Measurements from ENCODE around the gene P2RX5. TPM values are rescaled to one million over a fixed set of nuclear protein-coding genes. Genes with fewer than 3 reads are reported as not detected.

P2RX5 gene
- total and polyA plus RNA-seq, 2 experiments from 2014 or later, result 0.09 to 0.46 TPM

GRCh38 chr17:3685174-3685573, 10.8 kb downstream of the P2RX5 start:
- Histone ChIP-seq H3K9me3 (ENCODE audit: low read depth) (no peaks in the 10 kb centered on the region), H3K27ac (no peak overlapping the region), H3K4me1 (ENCODE audit: low read depth) (no peaks in the 10 kb centered on the region), H3K27me3 (no peaks in the 10 kb centered on the region), H3K36me3 (no peaks in the 10 kb centered on the region), H3K4me3 (no peak overlapping the region)
- no peak for DNase-seq (ENCODE audit: low read depth in 1 of 2, low spot score in 1 of 2)
- TF ChIP-seq, protein P1, sequence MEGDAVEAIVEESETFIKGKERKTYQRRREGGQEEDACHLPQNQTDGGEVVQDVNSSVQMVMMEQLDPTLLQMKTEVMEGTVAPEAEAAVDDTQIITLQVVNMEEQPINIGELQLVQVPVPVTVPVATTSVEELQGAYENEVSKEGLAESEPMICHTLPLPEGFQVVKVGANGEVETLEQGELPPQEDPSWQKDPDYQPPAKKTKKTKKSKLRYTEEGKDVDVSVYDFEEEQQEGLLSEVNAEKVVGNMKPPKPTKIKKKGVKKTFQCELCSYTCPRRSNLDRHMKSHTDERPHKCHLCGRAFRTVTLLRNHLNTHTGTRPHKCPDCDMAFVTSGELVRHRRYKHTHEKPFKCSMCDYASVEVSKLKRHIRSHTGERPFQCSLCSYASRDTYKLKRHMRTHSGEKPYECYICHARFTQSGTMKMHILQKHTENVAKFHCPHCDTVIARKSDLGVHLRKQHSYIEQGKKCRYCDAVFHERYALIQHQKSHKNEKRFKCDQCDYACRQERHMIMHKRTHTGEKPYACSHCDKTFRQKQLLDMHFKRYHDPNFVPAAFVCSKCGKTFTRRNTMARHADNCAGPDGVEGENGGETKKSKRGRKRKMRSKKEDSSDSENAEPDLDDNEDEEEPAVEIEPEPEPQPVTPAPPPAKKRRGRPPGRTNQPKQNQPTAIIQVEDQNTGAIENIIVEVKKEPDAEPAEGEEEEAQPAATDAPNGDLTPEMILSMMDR (IDR thresholded peaks at IDR 0.05; ENCODE audit: low read depth, low read length), result no peak

DNA sequence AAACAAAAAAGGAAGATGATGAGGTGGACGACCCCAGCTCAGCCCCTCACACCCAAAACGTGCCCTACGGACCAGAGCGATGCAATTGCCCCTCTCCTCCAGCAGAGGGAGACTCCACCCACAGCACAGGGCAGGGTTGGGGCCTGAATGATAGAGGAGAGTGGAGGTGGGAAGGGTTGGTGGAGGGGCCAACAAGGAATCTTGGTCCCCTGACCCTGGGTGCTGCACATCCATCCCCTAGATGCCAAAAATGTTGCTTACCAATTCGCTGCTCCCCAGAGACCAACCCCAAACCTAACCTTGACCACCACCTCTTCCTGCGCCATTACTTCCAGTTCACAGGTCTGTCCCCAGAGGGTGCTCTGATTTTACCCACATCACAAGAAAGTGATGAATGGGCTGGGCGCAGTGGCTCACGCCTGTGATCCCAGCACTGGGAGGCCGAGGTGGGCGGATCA, 12.9 kb downstream of the P2RX5 start:
- Histone ChIP-seq H3K4me3 (no peak overlapping the region), H3K27me3 (no peaks in the 10 kb centered on the region), H3K4me1 (ENCODE audit: low read depth) (no peaks in the 10 kb centered on the region), H3K27ac (no peak overlapping the region), H3K36me3 (no peaks in the 10 kb centered on the region), H3K9me3 (ENCODE audit: low read depth) (no peaks in the 10 kb centered on the region)
- DNase-seq (ENCODE audit: low read depth in 1 of 2, low spot score in 1 of 2), result peak; percentile 37 to 39
- TF ChIP-seq, protein P1 (IDR thresholded peaks at IDR 0.05; ENCODE audit: low read depth, low read length), result peak; percentile 97

DNA sequence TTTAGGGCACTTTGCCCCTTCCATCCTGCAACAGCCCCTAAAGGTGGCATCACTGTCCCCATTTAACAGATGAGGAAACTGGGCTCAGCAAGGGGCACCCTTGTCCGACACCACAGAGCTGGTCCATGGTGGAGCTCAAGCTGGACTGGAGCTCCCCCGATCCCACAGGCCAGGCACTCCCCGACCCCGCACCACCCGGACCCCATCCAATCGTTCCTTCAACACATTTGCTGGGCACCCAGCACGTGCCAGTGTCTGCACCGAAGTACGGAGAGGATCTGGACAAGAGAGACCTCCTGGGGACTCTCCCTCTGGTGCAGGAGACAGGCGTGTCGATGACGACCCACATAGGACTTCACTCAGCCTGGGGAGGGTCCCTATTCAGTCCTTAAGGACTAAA, 13.9 kb downstream of the P2RX5 start:
- TF ChIP-seq, protein P1 (IDR thresholded peaks at IDR 0.05; ENCODE audit: low read depth, low read length), result no peak
- Histone ChIP-seq H3K27me3 (no peaks in the 10 kb centered on the region), H3K36me3 (no peaks in the 10 kb centered on the region), H3K4me3 (no peak overlapping the region), H3K27ac (no peak overlapping the region), H3K9me3 (ENCODE audit: low read depth) (no peaks in the 10 kb centered on the region), H3K4me1 (ENCODE audit: low read depth) (no peaks in the 10 kb centered on the region)
- DNase-seq (ENCODE audit: low read depth in 1 of 2, low spot score in 1 of 2), result no peak

- no peaks in the 10 kb centered on the region for H3K36me3 ChIP-seq
- H3K4me3 ChIP-seq, result no peak overlapping the region
- TF ChIP-seq, protein P1 (IDR thresholded peaks at IDR 0.05; ENCODE audit: low read depth, low read length), result no peak
- no peaks in the 10 kb centered on the region for H3K9me3 ChIP-seq (ENCODE audit: low read depth)
- H3K4me1 ChIP-seq (ENCODE audit: low read depth), result no peaks in the 10 kb centered on the region
- H3K27ac ChIP-seq, result no peak overlapping the region
- no peak for DNase-seq (ENCODE audit: low read depth in 1 of 2, low spot score in 1 of 2)
- H3K27me3 ChIP-seq, result no peaks in the 10 kb centered on the region
These were observed 14.4 kb downstream of the P2RX5 start for GRCh38 chr17:3681565-3681964.

GRCh38 chr17:3681057-3681456, 14.9 kb downstream of the P2RX5 start:
- H3K36me3 ChIP-seq, result no peaks in the 10 kb centered on the region
- H3K4me1 ChIP-seq (ENCODE audit: low read depth), result no peaks in the 10 kb centered on the region
- H3K27me3 ChIP-seq, result no peaks in the 10 kb centered on the region
- H3K27ac ChIP-seq, result no peak overlapping the region
- H3K4me3 ChIP-seq, result no peak overlapping the region
- TF ChIP-seq, protein P1 (IDR thresholded peaks at IDR 0.05; ENCODE audit: low read depth, low read length), result no peak
- no peak for DNase-seq (ENCODE audit: low read depth in 1 of 2, low spot score in 1 of 2)
- no peaks in the 10 kb centered on the region for H3K9me3 ChIP-seq (ENCODE audit: low read depth)

Data from cardiac muscle cell (in vitro differentiated cells and primary cell).